HG03521 (cell line): ENCODE results near the gene PYDC2.
"Not testable (repeated sequence)": the region's sequence is repeated elsewhere in the genome, so short reads cannot be mapped to it uniquely, and the experiment has no call there.

Source experiments
- ATAC-seq: cut with Tn5 transposase; IDR thresholded peaks from one replicate; pipeline ENCODE4 v1.9.1; 2021; ENCODE audit warnings: mild to moderate bottlenecking, moderate library complexity; ENCODE audit not compliant: unreplicated experiment

The PYDC2 gene

DNA sequence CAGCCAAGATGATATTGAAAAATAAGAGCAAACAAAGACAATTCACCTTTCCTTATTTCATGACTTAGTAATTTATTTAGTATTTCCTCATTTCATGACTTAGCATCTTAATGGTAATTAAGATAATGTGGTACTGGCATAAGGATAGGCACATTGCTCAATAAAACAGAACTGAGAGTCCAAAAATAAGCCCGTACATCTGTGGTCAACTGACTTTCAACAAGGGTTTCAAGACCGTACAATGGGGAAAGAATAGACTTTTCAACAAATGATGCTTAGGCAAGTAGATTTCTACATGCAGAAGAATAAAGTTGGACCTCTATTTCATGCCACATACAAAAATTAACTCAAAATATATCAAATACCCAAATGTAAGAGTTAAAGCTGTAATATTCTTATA lies 603 bp upstream of the PYDC2 start:
- ATAC-seq = no peak

DNA sequence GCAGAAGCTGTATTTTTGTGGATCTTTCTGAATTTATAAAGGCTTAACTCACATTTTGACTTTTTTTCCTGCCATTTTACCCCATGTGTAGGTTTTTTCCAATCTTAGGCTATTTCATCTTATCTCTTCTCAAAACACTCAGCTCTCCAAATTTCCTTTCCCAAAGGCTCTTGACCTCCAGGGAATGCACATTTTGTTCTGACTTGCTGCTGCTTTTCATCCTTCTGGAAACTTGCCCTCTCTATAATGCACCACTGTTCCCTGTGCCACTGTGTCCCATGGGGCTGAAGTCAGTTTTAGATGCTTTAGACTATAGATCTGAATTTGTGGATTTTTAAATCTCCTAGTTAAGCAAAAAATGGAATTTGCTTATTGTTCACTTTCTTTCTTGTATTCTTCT lies 9.1 kb downstream of the PYDC2 start:
- no peak for ATAC-seq

DNA sequence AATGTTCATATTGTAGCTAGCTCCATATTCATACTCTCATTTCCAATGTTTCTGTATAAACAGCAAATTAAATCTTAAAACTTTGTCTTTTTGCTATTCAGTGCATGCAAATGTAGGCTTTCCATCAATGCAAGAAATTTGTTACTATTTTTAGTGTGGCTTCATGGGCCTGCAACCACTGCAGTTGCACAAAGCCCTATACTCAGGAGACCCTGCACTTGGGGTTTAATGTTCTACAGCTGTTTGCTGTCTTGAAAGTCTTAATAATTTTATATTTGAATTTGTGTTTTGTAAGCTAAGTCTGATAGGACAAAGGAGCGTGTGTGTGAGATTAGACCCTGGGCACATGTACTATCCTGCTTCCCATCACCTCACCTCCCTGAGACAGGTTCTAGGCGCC lies 9.6 kb downstream of the PYDC2 start:
- no peak for ATAC-seq

DNA sequence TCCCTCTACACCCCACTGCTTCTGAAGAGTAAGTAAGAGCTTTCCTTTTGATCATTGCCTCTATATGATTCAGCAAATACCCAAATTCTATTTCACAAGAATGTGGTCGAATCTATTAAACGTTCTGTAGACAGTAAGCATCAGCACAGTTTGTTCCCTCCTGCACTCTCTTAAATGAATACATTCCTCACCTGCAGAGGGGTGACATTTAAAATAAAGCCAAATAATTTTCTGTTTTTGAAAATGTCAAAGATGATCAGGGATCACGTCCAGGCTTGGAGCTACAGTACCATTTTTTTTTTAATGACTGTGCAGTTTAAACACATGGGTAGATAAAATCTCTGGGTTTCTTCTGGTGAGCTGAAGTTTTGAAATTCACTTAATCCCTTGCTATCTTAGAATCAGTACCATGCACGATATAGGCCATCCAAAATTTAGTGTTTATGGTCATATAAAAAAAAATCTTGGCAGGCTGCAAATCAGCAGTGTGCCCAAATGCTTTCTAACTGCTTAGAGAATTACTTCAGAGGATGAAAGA lies 12.8 kb downstream of the PYDC2 start:
- no peak for ATAC-seq

DNA sequence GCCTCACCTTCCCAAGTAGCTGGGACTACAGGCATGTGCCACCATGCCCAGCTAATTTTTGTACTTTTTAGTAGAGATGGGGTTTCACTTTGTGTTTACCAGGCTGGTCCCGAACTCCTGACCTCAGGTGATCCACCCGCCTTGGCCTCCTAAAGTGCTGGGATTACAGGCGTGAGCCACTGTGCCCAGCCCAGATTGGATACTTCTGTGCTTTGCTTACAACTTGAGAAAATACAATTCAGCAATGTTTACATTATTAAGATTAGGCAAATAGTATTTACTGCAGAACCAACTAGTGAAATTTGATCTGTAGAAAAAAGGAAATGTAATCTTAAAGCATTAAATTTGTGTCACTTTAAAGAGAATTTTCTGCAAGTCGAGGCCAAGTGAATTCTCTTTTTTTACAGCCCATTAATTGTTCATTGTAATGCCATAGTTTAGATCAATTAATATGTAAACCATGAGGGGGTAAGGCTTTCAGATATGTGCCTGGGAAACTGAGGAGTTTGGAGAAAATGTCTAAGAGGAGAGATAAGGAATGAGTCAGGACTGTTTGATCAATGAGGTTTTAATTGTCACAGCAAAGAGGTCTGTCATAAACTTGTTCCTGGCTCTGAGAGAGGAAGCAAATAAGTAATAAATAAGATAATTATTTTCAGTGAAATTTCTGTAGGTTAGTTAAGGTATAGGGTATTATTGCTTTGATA lies 15.3 kb downstream of the PYDC2 start:
- no peak for ATAC-seq

DNA sequence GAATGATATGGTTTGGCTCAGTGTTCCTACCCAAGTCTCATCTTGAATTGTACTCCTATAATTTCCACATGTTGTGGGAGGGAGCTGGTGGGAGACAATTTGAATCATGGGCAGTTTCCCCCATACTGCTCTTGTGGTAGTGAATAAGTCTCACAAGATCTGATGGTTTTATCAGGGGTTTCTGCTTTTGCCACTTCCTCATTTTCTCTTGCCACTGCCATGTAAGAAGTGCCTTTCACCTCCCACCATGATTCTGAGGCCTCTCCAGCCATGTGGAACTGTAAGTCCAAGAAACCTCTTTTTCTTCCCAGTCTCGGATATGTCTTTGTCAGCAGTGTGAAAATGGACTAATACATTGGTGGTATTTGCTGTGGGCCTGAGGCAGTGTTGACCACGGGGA lies 23.0 kb downstream of the PYDC2 start:
- ATAC-seq = not testable (repeated sequence)

DNA sequence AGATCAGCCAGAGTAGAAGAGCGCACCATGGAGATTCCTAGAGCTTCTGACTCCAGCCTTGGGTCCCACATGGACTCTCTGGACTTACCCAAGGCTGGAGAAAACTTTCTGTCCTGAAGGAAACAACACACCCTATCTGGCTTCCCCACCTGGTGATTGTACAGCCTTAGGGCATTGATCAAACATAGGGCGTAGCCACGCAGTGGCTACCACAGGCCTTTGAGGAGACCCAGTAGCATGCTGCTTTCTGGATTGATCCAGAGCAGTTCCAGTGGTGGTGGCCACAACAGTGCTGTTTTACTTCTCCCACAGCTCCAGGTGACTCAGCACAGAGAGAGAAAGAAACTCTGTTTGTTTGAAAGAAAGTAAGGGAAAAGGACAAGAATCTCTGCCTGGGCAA lies 23.5 kb downstream of the PYDC2 start:
- ATAC-seq = no peak

DNA sequence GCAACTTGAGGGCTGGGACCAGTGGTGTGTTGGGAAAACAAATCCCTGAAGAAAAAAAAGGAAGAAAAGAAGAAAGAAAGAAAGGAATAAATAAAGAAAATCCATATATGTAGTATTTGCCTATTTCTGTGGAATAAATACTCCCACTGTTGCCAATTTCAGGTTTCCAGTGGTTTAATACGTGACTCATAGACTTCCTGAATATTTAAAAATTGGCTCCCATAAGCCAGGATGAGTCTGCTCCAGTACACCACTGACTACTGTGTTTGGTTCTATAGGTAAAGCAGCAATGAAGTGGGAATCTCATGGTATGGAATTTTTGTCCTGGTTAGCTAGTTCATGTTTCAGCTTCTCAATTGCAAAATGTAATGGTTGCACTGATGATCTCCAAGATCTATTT lies 31.6 kb downstream of the PYDC2 start:
- no peak for ATAC-seq

DNA sequence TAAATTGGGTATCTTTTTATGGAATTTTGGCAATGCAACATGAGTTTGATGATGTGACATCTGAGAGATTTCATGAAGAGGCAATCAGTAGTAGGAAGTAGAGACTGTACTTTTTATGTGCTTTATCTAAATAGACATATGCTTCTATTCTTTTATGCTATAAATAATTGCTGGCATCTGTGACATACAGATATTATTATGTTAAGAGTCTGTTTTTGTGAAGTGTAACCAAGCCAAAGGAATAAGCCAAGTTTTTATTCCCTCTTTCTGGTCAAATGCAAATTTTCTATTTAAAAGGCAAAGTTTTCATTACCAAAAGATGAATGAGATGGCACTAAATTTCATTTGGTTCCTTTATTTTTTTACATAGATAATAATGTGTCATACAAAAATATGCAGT lies 32.4 kb downstream of the PYDC2 start:
- no peak for ATAC-seq

DNA sequence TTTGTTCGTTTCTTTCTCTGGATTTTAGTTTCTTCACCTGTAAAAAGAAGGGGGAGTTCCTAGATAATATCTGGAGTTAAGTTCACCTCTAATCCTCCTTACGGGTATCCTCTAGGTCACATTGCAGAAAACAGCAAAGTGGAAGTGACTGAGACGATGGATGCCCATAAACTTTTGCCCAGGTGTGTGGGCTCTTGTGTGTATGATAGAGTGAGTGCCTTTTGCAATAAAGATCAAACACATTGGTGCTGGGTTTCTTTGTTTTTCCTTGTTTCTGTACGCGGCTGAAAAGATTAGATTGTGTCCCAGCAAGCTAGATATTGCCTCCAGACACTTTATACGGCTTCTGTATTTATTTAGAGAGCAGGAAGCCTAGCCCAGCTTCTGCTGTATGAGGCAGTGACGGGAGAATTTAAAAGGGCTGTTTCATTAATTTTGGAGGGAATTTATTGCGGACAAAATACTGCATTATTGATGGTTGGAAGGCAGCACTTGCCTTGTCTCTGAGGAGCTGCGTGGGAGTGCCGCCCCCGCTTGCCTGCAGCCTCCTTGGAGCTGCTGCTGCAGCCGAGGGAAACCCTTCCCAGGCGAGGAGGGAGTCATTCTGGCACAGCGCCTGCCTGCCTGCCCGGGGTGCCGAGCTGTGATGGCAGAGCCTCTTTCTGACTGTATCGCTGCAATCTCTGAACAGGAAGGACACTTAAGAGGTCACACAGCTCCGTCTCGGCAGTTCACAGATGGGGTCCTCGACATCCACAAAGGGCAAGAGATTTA lies 38.5 kb downstream of the PYDC2 start:
- no peak for ATAC-seq

DNA sequence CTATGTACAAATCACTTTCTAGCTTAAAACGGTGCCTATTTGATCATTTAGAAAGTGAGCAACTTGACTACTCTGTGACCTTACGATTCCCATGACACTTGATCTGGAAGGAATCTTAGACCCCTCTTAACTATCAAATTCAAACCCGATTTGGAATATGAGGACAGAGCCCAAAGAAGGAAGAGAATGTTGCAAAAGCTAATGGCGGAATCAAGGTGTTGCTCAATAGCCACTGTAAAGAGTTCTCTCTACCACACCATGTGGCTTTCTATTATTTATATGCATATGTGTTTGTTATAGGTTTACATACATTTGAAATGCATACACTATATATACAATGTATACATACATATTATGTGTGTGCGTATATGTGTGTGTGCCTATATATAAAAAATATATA lies 39.9 kb downstream of the PYDC2 start:
- no peak for ATAC-seq

DNA sequence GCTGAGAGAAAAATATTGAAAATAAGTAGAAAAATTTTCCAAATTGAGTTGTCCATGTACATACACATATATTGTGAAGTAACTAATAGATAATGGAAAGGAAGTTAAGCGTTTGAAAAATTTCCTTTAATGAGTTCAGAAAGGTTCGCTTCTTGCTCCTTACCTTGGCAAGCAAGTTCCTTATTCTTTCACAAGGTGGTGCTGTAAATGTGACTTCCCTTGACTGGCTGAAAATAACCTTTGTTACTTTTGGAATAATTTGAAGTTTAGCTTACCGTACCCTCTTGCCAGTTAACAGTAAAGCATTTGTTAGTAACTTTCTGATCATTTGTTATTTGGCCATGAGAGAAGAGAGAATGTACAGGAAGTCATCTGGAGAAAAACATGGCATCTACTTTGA lies 41.6 kb downstream of the PYDC2 start:
- ATAC-seq = no peak

DNA sequence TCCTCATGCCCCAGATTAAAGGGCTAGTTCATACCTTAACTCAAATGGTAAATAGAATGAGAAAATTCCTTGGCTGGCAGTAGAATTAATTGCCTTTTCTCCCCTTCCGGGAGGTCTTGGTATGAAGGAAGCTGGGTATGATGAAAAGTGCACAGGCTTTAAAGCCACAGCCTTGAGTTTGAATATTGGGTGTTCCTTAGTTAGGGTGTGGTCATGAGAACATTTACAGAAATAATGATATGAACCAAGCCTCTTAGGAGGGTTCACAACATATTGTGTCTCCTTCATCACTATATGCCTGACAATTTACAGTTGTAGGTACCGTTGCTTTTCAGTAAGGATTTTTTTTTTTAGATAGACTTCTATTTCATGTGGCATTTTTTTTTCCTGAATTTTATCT lies 48.1 kb downstream of the PYDC2 start:
- no peak for ATAC-seq
